BE2C (cell line): ENCODE measurements around the gene FKBP9.

Source experiments
- DNase-seq: peaks from one replicate; pipeline ENCODE4 v3.0.0-alpha.2; 2020
- H3K27me3 ChIP-seq: fragments of 250-450 bp; sonication (Bioruptor Pico); 2 replicates; pipeline ENCODE4 v1.5.1; 2020; ENCODE audit warnings: mild to moderate bottlenecking
- H3K36me3 ChIP-seq: fragments of 250-450 bp; sonication (Bioruptor Pico); 2 replicates; pipeline ENCODE4 v1.5.1; 2020; ENCODE audit warnings: mild to moderate bottlenecking
- H3K4me1 ChIP-seq: fragments of 250-450 bp; sonication (Bioruptor Pico); 2 replicates; pipeline ENCODE4 v1.5.1; 2020
- H3K4me3 ChIP-seq: 2 replicates; pipeline ENCODE4 v1.5.1; 2011; ENCODE audit warnings: low read depth, low read length
- H3K9me3 ChIP-seq: fragments of 250-450 bp; sonication (Bioruptor Pico); 2 replicates; pipeline ENCODE4 v1.5.1; 2020
- TF ChIP-seq, protein P1 (sequence below): IDR thresholded peaks from 2 replicates; pipeline ENCODE4 v1.5.1; 2012; ENCODE audit warnings: mild to moderate bottlenecking, low read depth, low read length

Gene FKBP9

DNA sequence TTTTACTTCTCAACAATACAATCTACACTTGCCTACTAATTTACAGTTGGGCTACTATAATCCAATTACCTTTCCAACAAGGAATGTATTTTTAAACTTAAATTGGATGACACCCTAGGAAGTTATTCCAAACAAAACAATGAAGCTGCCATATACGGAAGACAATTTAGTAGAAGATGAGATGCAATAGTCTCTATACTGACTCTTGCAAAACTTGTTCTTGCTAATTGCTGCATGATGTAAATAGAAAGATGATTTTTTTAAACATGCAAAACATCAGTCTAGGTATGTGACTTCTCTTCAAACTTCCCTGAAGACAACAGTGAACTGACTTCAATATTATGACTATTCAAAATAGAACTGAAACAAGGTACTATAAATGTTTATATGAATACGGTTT is 87.7 kb downstream of the FKBP9 start:
- no peak overlapping the region for H3K4me3 ChIP-seq
- H3K27me3 ChIP-seq, result no peaks in the 10 kb centered on the region
- no peaks in the 10 kb centered on the region for H3K9me3 ChIP-seq
- no peaks in the 10 kb centered on the region for H3K36me3 ChIP-seq
- DNase-seq, result no peak
- TF ChIP-seq, protein P1, sequence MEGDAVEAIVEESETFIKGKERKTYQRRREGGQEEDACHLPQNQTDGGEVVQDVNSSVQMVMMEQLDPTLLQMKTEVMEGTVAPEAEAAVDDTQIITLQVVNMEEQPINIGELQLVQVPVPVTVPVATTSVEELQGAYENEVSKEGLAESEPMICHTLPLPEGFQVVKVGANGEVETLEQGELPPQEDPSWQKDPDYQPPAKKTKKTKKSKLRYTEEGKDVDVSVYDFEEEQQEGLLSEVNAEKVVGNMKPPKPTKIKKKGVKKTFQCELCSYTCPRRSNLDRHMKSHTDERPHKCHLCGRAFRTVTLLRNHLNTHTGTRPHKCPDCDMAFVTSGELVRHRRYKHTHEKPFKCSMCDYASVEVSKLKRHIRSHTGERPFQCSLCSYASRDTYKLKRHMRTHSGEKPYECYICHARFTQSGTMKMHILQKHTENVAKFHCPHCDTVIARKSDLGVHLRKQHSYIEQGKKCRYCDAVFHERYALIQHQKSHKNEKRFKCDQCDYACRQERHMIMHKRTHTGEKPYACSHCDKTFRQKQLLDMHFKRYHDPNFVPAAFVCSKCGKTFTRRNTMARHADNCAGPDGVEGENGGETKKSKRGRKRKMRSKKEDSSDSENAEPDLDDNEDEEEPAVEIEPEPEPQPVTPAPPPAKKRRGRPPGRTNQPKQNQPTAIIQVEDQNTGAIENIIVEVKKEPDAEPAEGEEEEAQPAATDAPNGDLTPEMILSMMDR, result no peak
- H3K4me1 ChIP-seq, result peaks cover 4% of the 10 kb centered on the region; the same call in 1 of the 2 replicates

DNA sequence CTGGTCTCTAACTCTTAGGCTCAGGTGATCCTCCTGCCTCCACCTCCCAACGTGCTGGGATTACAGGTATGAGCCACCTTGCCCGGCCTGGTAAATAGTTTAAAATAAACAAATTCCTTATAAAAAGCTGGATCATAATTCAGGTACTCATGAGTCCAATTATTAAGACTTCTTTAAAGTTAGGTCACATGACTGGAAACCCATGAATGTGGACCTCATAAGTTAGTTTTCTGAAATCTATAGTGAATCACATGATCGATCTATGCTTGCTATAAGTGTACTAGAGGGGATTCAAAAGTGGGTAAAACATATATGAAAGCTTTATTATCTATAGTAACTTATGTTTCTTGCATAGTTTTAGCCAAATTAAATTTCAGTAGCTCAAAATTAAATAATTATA is 91.0 kb downstream of the FKBP9 start:
- Histone ChIP-seq H3K4me1 (peaks cover 4% of the 10 kb centered on the region; the same call in 1 of the 2 replicates), H3K27me3 (no peaks in the 10 kb centered on the region), H3K36me3 (no peaks in the 10 kb centered on the region), H3K9me3 (no peaks in the 10 kb centered on the region), H3K4me3 (no peak overlapping the region)
- TF ChIP-seq, protein P1, result no peak
- DNase-seq, result no peak

DNA sequence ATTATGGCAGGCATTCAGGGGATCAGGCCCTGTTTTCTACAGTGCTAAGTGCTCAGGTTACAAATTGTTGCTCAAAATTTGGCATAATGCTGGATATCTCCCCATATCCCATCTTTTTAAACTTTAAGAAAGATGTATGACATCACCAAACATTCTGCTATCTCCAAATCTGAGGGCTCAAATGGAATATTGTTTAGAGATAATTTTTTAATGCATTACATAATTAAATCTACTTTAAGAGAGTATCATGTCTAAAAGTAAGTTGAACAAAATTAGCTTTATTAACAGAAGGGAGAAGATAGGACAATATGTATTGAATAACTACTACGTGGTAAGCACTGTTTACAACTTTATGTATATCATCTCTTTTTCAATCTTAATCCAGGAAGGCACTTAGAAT is 91.5 kb downstream of the FKBP9 start:
- H3K4me1 ChIP-seq, result no peaks in the 10 kb centered on the region

DNA sequence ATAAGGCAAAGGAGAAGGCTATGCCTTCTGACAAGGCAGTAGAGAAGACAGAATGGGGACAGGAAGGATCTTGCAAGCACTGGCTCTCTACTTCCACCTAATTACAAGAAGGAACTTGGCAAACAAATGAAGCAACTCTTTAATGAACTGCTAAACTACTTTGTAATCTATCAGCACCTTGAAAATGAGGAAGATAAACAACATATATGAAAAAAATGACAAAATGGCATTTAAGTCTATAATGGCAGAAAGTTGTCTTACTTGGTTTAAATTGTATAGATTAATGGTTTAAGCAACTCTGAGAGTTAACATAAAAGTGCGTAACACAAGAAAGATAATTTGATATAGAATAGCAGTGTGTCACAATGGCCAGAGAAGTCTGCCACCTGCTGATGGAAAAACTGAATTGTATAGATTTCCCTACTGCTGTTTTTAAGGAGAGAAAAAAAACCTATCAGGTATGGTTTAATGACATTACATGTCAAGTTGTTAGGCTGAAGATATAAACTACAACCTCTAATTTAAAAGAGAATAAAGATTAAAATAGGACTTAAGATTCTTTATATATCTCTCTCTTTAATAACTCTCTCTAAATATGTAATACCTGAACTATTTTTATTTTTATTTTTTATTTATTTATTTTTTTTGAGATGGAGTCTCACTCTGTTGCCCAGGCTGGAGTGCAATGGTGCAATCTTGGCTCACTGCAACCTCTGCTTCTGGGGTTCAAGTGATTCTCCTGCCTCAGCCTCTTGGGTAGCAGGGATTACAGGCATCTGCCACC is 93.5 kb downstream of the FKBP9 start:
- Histone ChIP-seq H3K4me1 (no peaks in the 10 kb centered on the region; the same call in 1 of the 2 replicates), H3K27me3 (no peaks in the 10 kb centered on the region), H3K4me3 (no peak overlapping the region), H3K9me3 (no peaks in the 10 kb centered on the region), H3K36me3 (peaks cover 3% of the 10 kb centered on the region)
- DNase-seq, result peak; percentile 17
- TF ChIP-seq, protein P1, result peak; percentile 77

More for the DNA sequence above, 91.5 kb downstream of the FKBP9 start:
- Histone ChIP-seq H3K9me3 (no peaks in the 10 kb centered on the region), H3K27me3 (no peaks in the 10 kb centered on the region), H3K4me3 (no peak overlapping the region), H3K36me3 (no peaks in the 10 kb centered on the region)
- DNase-seq, result no peak
- TF ChIP-seq, protein P1, result no peak

DNA sequence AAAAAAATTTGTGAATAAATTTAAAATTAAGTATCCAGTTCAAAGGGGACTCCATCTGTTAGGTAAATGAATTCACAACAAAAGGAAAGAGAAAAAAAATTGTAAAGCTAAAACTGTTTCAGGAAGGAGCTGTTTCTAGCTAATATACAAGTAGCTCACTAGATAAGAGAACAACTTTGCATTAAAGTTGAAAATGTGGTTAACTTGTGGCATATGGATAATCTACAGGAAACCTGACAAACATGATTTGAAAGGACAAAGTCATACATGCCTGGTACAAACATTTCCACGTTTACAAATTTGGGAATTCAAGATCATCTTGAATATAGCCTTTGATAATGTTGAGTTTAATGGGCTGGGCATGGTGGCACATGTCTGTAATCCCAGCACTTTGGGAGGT is 96.5 kb downstream of the FKBP9 start:
- Histone ChIP-seq H3K9me3 (no peaks in the 10 kb centered on the region), H3K4me1 (no peaks in the 10 kb centered on the region; the same call in 1 of the 2 replicates), H3K27me3 (no peaks in the 10 kb centered on the region), H3K36me3 (peaks cover 3% of the 10 kb centered on the region), H3K4me3 (no peak overlapping the region)
- TF ChIP-seq, protein P1, result no peak
- DNase-seq, result no peak

DNA sequence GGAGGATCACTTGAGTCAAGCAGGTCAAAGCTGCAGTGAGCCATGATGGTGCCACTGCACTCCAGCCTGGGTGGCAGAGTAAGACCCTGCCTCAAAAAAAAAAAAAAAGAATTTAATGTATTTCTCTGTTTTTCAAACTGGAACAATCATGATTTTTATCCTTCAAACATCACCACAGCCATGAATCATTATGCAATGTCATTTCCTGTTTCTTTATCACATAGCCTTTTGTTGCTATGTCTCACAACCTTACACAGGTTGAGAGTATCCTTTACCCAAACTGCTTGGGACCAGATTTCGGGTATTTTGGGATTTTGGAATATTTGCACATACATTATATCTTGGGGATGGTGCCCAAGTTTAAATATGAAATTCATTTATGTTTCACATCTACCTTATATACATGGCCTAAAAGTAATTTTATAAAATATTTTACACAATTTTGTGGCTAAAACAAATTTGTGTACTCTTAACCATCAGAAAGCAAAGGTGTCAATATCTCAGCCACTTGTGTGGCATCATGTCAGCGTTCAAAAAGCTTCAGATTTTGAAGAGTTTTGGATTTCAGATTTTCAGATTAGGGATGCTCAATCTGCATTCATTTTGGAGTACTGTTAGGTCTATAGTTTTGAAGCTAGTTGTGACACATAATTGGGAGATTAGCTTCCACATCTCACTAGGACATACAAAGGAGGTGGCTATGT is 97.2 kb downstream of the FKBP9 start:
- Histone ChIP-seq H3K36me3 (peaks cover 3% of the 10 kb centered on the region), H3K27me3 (no peaks in the 10 kb centered on the region), H3K4me3 (no peak overlapping the region), H3K9me3 (no peaks in the 10 kb centered on the region), H3K4me1 (no peaks in the 10 kb centered on the region; the same call in 1 of the 2 replicates)
- no peak for DNase-seq
- TF ChIP-seq, protein P1, result no peak
